ENCODE data around the gene GULP1. TPM values are rescaled to one million over a fixed set of nuclear protein-coding genes. Genes with fewer than 3 reads are reported as not detected.

The GULP1 gene
- total RNA-seq, 1 donor from 2014 or later, result 39.4 TPM

DNA sequence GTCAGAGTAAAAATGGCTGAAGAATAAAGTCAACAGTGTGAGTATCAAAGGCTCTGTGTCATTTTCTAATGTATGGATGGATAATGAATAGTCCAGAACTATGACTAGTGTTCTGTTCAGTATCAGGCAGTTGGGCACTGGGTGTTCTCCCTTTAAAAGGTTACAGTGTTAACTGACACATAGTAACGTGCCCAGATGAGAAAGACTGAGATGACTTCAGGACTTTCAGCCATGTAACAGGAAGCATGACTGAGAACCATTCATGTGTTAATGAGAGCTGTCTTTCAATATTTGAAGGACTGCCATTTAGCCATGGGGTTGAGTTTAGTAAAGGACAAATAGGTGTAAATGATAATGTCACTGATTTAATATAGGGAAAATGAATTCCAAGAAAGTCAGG, 187.1 kb downstream of the GULP1 start:
- no peak for DNase-seq (ENCODE audit: low read depth)
- no peak for FAIRE-seq
- Mint-ChIP-seq H3K9me3 (ENCODE audit: unreplicated experiment) (no peaks in the 10 kb centered on the region), H3K4me1 (ENCODE audit: low read depth, unreplicated experiment) (peaks cover 9% of the 10 kb centered on the region), H3K4me3 (ENCODE audit: unreplicated experiment) (no peak overlapping the region), H3K36me3 (ENCODE audit: low read depth, unreplicated experiment) (no peaks in the 10 kb centered on the region), H3K27ac (ENCODE audit: unreplicated experiment) (peak overlapping the region; percentile 42), H3K27me3 (ENCODE audit: low read depth, unreplicated experiment) (no peaks in the 10 kb centered on the region)
- no peak overlapping the region for H3K4me2 ChIP-seq (ENCODE audit: low read length)
- H4K20me1 ChIP-seq (ENCODE audit: insufficient read depth, low read length), result no peaks in the 10 kb centered on the region
- H3K4me3 ChIP-seq (ENCODE audit: insufficient read depth, low read depth, low read length), result no peak overlapping the region
- H3K27me3 ChIP-seq (ENCODE audit: insufficient read depth, low read length), result no peaks in the 10 kb centered on the region
- H3K27ac ChIP-seq (ENCODE audit: low read depth, low read length), result no peak overlapping the region
- no peaks in the 10 kb centered on the region for H3K79me2 ChIP-seq (ENCODE audit: insufficient read depth, low read length)
- no peaks in the 10 kb centered on the region for H3K36me3 ChIP-seq (ENCODE audit: insufficient read depth, low read length)
- no peak overlapping the region for H3K9ac ChIP-seq (ENCODE audit: low read length)
- no peak overlapping the region for H2AFZ ChIP-seq (ENCODE audit: low read depth, low read length)
- peaks cover 5% of the 10 kb centered on the region for H3K4me1 ChIP-seq (ENCODE audit: insufficient read depth, low read length)
- TF ChIP-seq, protein P1, sequence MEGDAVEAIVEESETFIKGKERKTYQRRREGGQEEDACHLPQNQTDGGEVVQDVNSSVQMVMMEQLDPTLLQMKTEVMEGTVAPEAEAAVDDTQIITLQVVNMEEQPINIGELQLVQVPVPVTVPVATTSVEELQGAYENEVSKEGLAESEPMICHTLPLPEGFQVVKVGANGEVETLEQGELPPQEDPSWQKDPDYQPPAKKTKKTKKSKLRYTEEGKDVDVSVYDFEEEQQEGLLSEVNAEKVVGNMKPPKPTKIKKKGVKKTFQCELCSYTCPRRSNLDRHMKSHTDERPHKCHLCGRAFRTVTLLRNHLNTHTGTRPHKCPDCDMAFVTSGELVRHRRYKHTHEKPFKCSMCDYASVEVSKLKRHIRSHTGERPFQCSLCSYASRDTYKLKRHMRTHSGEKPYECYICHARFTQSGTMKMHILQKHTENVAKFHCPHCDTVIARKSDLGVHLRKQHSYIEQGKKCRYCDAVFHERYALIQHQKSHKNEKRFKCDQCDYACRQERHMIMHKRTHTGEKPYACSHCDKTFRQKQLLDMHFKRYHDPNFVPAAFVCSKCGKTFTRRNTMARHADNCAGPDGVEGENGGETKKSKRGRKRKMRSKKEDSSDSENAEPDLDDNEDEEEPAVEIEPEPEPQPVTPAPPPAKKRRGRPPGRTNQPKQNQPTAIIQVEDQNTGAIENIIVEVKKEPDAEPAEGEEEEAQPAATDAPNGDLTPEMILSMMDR (IDR thresholded peaks at IDR 0.05; ENCODE audit: insufficient read depth, low read depth, low read length), result no peak
- no peak for TF ChIP-seq EZH2 (IDR thresholded peaks at IDR 0.05; ENCODE audit: insufficient read depth, low read length)
- no peaks in the 10 kb centered on the region for H3K9me3 ChIP-seq (ENCODE audit: insufficient read depth, low read depth, low read length)

DNA sequence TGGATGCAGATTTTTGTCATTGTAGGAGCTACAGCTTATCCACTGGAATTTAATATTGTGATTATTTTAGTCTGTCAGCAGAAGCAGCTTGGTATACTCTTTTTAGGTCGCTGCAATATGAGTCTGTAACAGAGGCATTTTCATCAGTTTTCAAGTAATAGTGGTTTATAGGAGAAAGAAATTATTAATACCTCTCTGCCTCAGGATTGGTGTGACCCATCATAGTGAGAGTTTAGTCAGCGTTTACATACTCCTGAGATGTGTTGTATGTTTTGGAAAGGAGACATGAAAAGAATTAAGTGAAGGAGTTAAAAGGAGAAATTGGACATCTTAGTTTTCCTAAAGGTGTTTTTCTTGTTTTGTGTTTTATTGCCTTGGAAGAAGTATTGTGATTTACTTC, 189.8 kb downstream of the GULP1 start:
- Histone ChIP-seq H3K4me3 (ENCODE audit: insufficient read depth, low read depth, low read length) (no peak overlapping the region), H3K4me2 (ENCODE audit: low read length) (no peak overlapping the region), H2AFZ (ENCODE audit: low read depth, low read length) (no peak overlapping the region), H3K36me3 (ENCODE audit: insufficient read depth, low read length) (no peaks in the 10 kb centered on the region), H3K9ac (ENCODE audit: low read length) (no peak overlapping the region), H3K4me1 (ENCODE audit: insufficient read depth, low read length) (no peaks in the 10 kb centered on the region), H3K27ac (ENCODE audit: low read depth, low read length) (no peak overlapping the region), H4K20me1 (ENCODE audit: insufficient read depth, low read length) (no peaks in the 10 kb centered on the region), H3K9me3 (ENCODE audit: insufficient read depth, low read depth, low read length) (no peaks in the 10 kb centered on the region), H3K27me3 (ENCODE audit: insufficient read depth, low read length) (no peaks in the 10 kb centered on the region), H3K79me2 (ENCODE audit: insufficient read depth, low read length) (no peaks in the 10 kb centered on the region)
- no peaks in the 10 kb centered on the region for H3K27me3 Mint-ChIP-seq (ENCODE audit: low read depth, unreplicated experiment)
- TF ChIP-seq, protein P1 (IDR thresholded peaks at IDR 0.05; ENCODE audit: insufficient read depth, low read depth, low read length), result no peak
- no peak for TF ChIP-seq EZH2 (IDR thresholded peaks at IDR 0.05; ENCODE audit: insufficient read depth, low read length)
- no peaks in the 10 kb centered on the region for H3K36me3 Mint-ChIP-seq (ENCODE audit: low read depth, unreplicated experiment)
- peaks cover 2% of the 10 kb centered on the region for H3K4me1 Mint-ChIP-seq (ENCODE audit: low read depth, unreplicated experiment)
- H3K9me3 Mint-ChIP-seq (ENCODE audit: unreplicated experiment), result no peaks in the 10 kb centered on the region
- DNase-seq (ENCODE audit: low read depth), result no peak
- no peak overlapping the region for H3K27ac Mint-ChIP-seq (ENCODE audit: unreplicated experiment)
- peak; percentile 26 for FAIRE-seq
- no peak overlapping the region for H3K4me3 Mint-ChIP-seq (ENCODE audit: unreplicated experiment)

DNA sequence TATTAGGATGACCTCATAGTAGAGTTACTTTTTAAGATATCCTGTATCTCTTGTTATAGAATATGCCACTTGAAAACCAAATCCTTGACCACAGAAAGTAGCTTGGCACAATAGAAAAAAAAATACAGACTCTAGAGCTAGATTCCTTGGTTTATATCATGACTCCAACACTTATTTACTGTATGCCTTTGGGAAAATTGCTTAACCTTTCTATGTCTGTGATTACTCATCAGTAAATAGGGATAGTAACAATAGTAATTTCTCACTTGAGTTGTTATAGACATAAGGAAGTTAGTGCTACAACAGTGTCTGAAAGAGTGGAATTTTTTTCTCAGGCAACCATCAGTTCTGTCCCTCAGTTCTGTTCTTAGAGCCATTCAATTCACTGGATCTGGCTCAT, 193.8 kb downstream of the GULP1 start:
- Mint-ChIP-seq H3K36me3 (ENCODE audit: low read depth, unreplicated experiment) (no peaks in the 10 kb centered on the region), H3K27me3 (ENCODE audit: low read depth, unreplicated experiment) (no peaks in the 10 kb centered on the region), H3K4me1 (ENCODE audit: low read depth, unreplicated experiment) (no peaks in the 10 kb centered on the region), H3K4me3 (ENCODE audit: unreplicated experiment) (no peak overlapping the region), H3K27ac (ENCODE audit: unreplicated experiment) (no peak overlapping the region), H3K9me3 (ENCODE audit: unreplicated experiment) (no peaks in the 10 kb centered on the region)
- no peaks in the 10 kb centered on the region for H3K4me1 ChIP-seq (ENCODE audit: insufficient read depth, low read length)
- no peak overlapping the region for H3K4me3 ChIP-seq (ENCODE audit: insufficient read depth, low read depth, low read length)
- no peaks in the 10 kb centered on the region for H3K36me3 ChIP-seq (ENCODE audit: insufficient read depth, low read length)
- no peak overlapping the region for H2AFZ ChIP-seq (ENCODE audit: low read depth, low read length)
- H3K9me3 ChIP-seq (ENCODE audit: insufficient read depth, low read depth, low read length), result no peaks in the 10 kb centered on the region
- DNase-seq (ENCODE audit: low read depth), result no peak
- FAIRE-seq, result no peak
- no peak overlapping the region for H3K4me2 ChIP-seq (ENCODE audit: low read length)
- TF ChIP-seq, protein P1 (IDR thresholded peaks at IDR 0.05; ENCODE audit: insufficient read depth, low read depth, low read length), result no peak
- TF ChIP-seq EZH2 (IDR thresholded peaks at IDR 0.05; ENCODE audit: insufficient read depth, low read length), result no peak
- H3K27me3 ChIP-seq (ENCODE audit: insufficient read depth, low read length), result no peaks in the 10 kb centered on the region
- H3K9ac ChIP-seq (ENCODE audit: low read length), result no peak overlapping the region
- H3K79me2 ChIP-seq (ENCODE audit: insufficient read depth, low read length), result no peaks in the 10 kb centered on the region
- no peak overlapping the region for H3K27ac ChIP-seq (ENCODE audit: low read depth, low read length)
- no peaks in the 10 kb centered on the region for H4K20me1 ChIP-seq (ENCODE audit: insufficient read depth, low read length)

All from astrocyte (in vitro differentiated cells and primary cell).